Measurements from ENCODE around the gene PPP1R14C.

Gene PPP1R14C

DNA sequence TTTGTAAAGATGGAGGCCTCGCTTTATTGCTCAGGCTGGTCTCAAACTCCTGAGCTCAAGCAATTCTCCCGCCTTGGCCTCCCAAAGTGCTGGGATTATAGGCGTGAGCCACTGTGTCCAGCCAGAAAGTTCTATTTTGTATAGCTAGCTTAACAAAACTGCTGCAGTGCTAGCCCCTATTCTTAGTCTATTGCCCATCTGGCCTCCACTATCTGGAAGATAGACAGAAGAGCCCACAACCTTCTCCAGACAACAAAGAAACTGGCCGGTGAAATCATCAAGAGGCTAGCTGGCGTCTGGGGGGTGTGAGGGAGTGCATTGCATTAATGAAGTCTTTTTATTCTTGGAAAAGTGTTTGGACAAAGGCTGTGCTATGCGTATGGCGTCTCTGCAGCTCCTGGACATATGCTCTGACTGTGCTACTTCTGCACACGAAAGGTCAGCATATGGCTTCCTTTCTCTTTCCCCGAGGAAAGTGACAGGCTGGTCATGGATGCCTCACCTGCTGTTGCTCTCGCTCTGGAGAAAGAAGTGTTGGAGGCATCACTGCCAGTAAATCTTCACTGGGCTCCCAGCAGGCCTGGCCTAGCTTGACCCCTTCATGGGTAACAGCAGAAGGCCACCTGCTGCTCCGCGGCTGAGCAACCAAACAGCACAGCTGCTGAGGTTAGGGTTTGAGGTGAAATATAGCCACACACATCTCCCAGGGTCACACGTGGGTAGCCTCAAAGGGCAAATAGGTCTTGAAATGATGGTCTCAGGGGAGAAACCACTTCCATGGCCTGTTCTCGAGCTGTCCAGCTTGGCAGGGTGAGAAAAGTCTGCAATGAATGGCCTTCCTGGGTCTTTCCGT, 130.8 kb downstream of the PPP1R14C start:
- DNase-seq: no peak

DNA sequence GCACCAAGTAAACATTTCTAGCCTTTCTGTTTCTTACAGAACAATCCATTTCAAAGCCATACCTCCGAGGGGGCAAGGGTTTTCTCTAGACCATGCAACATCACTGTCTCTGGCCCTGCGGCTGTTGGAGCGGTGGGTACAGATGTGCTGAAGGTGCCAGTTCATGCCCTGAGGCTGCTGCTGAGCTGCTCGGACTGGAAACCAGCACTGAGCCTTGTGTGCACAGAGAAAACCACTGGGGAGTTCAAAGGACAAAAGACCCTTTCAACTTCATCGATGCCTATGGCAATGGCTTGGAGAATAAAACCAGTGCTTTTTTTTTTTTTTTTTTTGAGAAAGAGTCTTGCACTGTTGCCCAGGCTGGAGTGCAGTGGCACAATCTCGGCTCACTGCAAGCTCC, 132.6 kb downstream of the PPP1R14C start:
- no peak for DNase-seq

DNA sequence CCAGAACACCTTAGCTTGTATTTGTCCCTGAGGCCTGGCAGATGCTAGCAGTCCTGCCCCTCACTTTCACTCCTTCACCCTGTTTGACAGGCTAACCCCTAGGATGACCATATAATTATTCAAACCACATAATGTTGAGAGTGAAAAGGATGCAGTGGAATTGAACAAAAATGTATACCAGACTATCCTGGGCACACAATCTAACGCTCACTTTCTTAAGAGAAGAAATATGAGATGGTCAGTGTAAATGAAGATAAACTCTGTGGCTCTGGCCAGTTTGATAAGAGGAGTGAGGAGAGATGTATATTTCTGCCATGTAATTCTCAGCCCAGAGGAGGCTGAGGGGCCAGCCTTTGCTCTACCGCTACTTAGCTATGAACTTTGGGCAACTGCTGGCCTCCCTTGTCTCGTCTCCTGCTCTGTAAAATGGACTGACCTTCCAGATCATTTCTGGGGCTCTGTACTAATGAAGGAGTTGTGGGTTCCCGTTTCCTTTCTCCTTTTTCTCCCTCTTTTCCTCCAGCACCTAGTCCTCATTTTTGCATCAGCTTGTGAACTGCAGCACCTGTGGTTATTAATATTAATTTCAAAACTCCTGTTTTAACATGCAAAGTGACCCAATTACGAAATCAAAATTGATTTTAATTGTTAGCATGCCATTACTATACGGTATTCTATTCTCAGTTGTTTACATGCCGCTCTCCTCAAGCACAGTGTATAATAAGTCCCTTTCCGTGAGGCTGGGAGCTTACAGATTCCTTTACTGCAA, 133.5 kb downstream of the PPP1R14C start:
- no peak for DNase-seq

DNA sequence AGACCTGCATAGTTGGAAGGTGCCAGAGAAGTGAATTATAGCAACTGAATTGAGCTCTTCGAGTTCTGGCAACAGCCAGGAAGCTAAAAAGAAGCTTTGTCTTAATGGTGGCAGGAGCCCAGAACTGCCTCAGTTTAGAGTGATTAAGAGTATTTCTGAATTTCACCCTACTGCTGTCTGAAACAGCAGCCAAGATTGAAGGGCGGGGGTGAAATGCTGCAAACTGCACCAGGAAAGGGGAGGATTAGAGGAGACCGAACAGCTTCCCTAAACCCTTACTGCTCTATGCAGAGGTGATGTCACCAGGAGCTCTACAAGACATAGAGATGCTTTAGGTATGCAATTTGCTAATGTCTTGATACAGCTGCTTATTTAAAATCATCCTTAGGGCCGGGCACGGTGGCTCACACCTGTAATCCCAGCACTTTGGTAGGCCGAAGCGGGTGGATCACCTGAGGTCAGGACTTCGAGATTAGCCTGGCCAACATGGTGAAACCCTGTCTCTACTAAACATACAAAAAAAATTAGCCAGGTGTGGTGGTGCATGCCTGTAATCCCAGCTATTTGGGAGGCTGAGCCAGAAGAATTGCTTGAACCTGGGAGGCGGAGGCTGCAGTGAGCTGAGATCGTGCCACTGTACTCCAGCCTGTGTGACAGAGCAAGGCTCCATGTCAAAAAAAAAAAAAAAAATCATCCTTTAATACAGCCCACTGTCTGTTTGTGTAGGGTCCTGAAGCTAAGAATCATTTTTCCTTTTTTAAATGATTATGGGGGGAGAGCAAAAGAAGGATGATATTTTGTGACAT, 134.3 kb downstream of the PPP1R14C start:
- DNase-seq: no peak

DNA sequence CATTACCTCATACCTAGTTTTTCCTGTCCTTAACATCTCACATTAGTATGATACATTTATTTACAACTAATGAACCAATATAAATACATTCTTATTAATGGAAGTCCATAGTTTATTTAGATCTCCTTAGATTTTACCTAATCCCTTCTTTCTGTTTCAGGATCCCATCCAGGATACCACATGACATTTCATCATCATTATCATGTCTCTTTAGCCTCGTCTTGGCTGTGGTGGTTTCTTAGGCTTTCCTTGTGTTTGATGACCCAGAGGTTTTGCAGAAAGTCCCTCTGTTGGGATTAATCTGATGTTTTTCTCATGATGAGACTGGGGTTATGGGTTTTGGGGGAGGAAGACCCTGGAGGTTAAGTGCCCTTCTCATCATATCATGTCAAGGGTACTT, 136.7 kb downstream of the PPP1R14C start:
- no peak for DNase-seq

DNA sequence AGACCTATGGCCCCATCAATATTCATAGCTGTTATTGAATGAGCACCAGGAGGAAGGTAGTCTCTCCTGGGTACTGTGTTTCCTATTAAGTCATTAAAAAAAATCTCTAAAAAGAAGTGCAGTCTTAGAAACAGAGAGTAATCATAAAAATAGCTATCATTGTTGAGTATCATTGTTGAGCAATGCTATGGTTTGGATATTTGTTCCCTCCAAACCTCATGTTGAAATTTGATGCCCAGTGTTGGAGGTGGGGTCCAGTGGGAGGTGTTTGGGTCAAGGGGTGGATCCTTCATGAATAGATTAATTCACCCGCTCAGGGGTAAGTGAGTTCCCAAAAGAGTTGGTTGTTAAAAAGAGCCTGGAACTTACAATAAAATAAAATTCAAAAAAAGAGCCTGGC, 137.9 kb downstream of the PPP1R14C start:
- no peak for DNase-seq

DNA sequence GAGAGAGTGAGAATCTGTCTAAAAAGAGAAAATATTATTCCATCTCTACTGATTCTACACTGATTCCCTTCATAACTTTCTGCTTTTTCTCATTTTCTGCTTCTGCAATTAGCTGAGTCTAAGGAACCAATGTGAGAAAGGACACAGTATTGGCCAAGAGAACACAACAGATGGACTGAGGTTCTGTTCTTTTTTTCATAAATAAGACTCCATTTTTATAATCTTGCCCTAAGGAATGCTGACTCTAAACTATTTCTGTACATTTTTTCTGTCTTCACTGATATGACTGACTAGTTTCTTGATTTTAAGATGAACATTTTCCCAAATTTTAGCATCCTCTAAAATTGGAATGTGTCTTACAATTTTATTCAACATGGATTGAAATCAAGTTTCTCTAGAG, 138.9 kb downstream of the PPP1R14C start:
- no peak for DNase-seq

DNA sequence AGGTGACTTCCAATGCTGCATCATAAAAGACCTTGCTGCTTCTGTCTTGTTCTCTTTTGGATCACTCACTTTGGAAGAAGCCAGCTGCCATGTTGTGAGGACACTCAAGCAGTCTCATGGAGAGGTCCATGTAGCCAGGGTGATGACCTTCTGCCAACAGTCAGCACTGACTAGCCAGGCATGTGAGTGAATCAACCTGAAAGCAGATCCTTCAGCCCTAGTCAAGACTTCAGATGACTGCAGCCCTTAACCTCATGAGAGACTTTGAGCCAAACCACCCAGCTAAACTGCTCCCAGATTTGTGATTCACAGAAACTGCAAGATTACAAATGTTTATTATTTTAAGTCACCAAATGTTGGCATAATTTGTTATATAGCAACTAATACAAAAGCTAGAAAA, 140.0 kb downstream of the PPP1R14C start:
- no peak for DNase-seq

DNA sequence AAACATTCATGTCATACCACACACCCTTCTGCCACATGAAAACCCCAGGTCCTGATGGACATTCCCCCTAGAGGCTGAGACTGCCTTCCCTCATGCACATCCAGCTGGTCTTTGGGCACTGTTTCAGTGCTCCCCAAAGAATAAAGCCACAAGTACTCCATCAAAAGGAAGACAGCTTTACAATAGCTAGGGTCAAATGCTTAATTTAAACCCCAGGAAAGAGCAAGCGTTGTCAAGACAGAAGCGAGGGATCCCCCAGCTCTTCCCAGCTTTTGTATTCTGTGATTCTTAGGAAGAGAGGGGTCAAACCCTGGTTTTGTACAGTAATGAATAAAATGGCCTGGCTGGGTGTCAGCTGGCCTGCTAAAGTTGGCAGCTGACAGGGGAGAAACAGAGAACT, 143.6 kb downstream of the PPP1R14C start:
- no peak for DNase-seq

DNA sequence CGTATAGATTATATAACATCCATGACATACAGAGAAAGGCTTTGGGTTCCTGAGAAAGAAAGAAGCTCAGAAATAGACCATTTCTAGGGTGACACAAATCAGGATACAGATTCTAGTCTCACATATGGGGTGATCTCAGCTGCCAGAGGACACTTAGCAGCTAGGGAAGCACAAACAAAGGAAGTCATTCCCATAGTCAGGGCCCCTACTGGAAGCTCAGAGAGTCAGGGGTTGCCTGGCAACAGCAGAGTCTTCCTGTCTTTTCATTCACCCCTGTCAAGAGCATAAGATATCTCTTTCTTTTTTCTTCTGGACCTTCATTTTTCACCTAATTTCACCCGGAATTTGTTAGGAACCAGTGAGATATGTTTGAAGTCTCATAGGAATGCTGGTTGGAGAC, 144.1 kb downstream of the PPP1R14C start:
- no peak for DNase-seq

DNA sequence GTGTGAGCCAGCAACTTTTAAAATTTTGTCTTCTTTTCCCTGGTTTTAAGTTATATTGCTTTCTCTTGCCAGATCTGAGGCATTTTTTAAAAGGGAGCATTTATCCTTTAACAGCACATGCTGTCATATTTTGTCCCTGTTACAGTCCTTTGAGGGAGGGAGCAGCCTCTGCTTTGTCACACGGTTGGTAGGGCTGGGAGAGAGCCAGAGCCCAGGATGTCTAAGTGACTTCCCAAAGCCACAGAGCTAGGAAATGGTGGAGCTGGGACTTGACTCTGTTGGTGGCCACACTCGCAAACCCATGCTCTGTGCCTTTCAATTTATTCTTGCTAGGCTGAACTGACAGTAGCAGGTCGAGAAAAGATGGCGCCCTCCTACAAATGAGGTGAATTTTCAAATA, 145.6 kb downstream of the PPP1R14C start:
- DNase-seq: no peak

DNA sequence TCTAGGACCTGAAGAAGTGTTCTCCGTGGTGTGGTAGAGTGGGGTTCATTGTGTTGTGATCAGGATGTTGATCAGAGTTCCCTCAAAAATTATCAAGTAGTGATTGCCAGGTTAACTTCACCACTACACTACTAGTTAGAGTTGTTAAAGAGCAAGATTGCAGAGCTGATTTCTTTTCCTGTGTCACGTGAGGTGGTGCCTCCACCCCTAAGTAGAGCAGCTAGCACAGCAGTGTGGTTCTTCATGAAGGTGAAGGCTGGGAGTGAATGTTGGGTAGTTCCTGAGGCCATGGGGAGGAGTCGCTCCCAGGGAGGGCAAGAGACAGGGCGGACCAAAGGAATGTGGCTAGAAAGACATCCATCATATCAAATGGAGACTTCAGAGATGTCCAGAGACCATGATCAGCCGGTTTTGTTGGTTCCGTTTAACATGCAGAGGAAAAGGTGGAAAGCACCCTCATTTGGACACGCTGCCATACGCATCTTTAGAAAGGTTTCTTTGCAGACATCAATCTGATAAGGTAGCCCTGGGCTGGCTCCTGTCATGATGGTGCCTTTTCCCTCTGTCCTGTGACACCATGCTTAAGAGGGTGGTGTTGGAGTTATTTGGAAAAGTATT, 146.7 kb downstream of the PPP1R14C start:
- no peak for DNase-seq

DNA sequence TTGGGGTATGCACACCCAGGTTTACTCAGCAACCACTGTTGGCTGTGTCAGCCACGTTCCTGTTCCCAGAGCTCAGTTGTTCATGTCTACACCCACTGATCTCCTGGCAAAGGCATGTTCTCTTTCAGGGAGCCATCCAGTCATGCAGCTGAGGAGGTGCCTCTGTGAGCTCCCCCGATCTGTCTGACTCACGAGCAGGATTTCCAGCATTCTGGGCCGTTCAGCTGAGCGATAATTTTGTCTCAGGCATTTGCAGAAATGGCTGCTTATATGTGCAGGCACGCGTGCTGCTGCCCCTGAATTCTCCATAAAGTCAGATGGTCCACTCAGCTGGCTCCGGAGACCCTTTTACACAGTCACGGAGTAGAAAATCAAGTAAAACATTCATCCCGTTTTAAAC, 147.6 kb downstream of the PPP1R14C start:
- DNase-seq: no peak

DNA sequence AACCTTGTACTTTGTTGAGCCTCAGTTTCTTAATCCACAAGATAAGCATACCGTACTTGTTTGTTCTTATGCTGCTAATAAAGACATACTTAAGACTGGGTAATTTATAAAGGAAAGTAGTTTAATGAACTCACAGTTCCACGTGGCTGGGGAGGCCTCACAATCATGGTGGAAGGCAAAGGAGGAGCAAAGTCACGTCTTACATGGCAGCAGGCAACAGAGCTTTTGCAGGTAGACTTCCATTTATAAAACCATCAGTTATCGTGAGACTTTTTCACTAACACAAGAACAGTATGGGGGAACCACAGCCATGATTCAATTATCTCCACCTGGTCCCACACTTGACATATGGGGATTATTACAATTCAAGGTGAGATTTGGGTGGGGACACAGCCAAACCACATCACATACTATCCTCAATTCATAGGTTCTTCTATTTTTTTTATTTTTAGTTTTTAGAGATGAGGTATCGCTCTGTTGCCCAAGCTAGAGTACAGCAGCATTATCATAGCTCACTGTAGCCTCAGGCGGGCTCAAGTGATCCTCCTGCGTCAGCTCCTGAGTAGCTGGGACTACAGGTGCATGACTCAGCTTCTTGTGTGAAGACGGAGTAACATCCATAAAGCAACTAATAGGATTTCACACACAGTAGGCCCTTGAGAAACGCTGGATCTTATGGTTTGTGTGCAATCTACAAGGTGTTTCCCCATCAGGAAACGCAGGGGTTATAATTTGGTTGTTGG, 149.3 kb downstream of the PPP1R14C start:
- no peak for DNase-seq

DNA sequence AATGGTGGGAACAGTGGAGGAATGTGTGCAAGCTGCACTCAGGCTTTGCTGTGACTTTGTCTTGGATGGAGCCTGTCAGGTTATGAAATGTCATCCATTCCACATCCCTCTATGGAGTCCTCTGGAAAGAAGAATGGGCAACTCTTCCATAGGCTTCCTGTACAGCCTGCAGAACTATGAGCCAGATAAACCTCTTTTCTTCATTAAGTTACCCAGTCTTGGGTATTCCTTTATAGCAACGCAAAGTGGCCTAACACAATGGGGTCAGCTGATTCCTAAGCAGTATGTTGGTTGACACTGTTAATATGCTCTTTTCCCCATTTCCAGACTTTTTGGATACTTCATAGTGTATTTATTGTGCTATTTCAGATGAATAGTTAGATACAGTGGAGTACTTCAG, 150.2 kb downstream of the PPP1R14C start:
- DNase-seq: no peak

DNA sequence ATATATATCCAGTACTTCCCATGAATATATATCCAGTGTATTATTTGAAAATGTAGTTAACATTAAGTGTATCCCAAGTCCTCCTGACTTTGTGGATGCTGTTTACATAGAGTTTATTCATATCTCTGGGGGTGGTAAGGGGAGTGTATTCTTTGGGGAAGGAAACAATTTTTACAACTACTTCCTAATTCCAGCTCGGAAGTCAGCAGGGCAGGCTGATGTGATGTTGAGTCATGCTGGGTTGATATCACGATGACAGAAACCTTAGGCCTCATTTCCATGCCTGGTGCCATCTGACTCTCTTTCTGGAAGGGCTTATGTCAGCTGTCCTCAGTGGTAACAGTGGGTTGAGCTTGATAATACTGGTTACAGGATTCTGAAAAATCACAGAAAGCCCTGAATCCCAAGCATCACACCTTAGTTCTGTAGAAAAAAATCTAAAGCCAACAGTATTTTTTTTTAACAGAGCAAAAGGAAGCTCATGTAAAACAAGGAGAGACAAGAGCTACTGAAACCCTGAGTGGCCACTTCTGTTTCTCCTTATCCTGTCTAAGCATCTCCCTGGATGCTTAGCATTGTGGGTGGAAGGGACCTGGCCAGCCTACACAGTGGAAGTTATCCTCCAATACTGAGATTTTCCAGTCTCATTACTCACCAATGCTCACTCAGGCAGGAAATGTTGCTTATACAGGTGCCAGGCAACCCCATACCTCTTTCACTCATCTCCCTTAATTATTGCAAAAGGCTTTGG, 150.8 kb downstream of the PPP1R14C start:
- no peak for DNase-seq

DNA sequence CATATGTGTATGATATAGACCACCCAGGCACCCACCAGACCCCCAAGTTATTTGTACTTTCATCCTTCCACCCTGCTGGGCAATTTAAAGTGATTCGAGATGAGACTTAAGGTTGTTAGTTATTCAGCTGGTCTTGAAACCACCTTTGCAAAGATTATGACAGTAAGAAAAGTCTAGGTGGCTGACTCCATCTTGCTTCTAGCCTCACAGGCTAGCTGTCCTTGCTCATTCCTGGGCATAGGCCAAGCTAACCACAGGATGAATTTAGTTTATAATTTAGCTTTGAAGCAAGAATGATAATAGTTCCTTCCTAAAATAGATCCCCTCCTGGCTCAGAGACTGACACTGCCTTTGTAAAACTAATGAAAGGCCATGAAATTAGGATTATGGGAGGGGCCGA, 154.0 kb downstream of the PPP1R14C start:
- no peak for DNase-seq

DNA sequence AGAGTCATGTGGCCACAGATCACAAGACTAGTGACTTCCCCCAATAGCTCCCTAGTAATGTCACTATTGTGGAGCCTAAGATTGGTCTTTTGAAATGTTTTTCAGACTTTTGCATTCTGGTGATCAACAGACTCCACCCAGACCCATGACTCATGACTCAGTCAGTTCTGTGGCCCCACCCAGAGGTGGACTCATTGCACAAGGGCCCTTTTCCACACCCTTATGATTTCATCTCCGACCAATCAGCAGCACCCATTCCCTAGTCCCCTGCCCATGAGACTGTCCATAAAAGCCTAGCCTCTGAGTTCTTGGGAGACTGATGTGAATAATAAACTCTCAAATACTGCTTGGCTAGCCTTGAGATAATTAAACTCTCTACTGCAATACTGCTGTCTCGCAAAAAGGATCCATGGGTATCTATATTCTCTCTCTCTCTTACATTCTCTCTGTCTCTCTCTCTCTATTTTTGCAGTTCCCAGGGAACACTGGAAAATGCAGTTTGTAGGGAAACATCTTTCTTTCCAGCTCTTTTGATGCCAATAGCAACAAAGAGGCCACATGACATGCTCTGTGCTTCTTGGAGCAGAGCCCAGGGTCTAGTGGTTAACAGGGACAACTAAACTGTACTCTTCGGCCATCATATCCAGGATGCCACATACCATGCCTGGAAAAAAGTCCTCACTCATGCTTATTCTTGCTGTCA, 154.6 kb downstream of the PPP1R14C start:
- no peak for DNase-seq

DNA sequence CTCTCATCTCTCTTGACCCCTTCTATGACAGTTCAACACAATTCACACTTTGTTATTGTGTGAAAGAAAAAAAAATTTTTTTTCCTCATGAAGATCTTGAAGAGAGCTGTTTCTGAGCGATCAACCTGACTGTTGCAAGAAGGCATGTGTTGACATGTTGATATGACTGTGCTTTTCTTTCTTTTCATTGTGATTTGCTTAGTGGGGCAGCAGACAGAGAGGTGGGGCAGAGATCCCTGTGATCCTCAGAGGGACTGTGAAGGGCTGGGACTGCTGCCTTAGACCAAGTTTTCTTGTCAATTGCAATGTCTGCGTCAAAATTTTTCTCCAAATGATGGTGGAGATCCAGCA, 155.2 kb downstream of the PPP1R14C start:
- DNase-seq: no peak

DNA sequence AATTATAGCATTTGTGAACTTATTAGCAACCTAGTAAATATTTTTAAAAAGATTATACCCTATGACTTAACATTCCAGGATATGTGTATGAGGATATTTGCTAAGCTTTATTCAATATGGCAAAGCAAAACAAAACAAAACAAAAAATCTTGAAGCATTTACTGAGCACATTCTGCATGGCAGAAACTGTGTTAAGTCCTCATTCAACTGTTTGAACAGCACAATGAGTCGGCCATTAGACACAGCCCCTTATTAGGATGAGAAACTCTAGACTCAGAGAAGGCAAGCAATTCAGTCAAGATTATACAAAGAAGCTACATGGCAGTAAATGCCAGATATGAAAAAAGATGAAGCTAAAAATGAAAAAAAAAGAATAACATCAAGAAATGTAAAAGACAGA, 155.8 kb downstream of the PPP1R14C start:
- no peak for DNase-seq

Measured in COR-L47 (cell line).